ENCODE data around the gene MAMDC4.
"Not testable (repeated sequence)": the region's sequence is repeated elsewhere in the genome, so short reads cannot be mapped to it uniquely, and the experiment has no call there.

- TF ChIP-seq POLR2A (IDR thresholded peaks at IDR 0.05; ENCODE audit: low read length); GATA1 (IDR thresholded peaks at IDR 0.05; ENCODE audit: low read depth, low read length): not testable (repeated sequence)
These were observed 9.7 kb upstream of the MAMDC4 start, which contains the start of gene AJM1 for GRCh38 chr9:136842380-136842948.

Measured in erythroblast (primary cell).